ENCODE data around the gene PCDH15. TPM values are rescaled to one million over a fixed set of nuclear protein-coding genes. Genes with fewer than 3 reads are reported as not detected.

PCDH15 gene
- total RNA-seq, 1 experiment from 2014 or later = not detected

DNA sequence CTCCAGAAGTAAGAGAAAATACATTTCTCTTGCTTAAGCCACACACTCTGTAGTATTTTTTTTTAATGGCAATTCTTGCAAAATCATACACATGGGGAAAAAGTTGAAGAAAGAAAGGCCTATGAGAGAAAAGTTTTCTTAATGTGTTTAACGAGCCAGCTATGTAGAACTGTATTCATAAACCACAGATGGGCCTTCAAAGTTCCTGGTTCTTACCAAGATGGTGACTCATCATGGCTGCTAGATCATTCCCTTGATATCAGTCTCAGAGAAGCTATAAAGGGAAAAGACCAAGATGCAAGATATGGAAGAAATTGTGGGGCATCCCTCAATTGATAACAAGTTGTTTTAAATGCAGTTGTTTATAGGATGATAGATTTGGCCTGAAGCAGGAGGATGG, 1035.7 kb downstream of the PCDH15 start:
- Histone ChIP-seq H3K4me3 (ENCODE audit: insufficient read depth, low read depth, low read length) (no peak overlapping the region), H3K27me3 (ENCODE audit: control insufficient read depth, insufficient read depth, low read length) (no peaks in the 10 kb centered on the region), H3K36me3 (replicated peaks; ENCODE audit: control insufficient read depth, insufficient read depth, low read length) (no peaks in the 10 kb centered on the region)
- DNase-seq = no peak

DNA sequence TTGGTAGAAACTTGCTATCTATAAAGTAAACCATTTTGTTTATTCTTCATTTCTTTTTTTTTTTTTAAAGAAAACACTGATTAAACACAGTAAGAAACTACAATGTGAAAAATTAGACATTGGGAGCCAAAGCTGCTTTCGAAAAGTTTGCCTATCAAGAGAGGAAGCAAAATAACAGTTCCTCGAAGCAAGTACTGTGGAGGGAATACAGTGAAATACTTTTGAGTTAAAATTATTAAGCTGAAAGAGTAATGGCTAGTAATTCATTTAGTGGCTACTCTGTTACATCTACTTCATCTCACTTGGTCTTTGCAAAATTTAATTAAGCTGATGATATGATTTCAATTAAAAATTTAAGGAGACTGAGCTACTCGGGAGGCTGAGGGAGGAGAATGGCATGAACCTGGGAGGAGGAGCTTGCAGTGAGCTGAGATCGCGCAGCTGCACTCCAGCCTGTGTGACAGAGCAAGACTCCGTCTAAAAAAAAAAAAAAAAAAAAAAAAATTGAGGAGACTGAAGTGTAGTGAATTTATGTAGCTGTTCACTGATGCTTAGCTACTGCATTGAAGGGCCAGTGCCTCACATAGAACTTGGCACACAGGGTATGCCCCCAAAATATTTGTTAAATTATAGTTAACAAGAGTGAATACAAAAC, 1046.3 kb downstream of the PCDH15 start:
- Histone ChIP-seq H3K36me3 (replicated peaks; ENCODE audit: control insufficient read depth, insufficient read depth, low read length) (no peaks in the 10 kb centered on the region), H3K4me3 (ENCODE audit: insufficient read depth, low read depth, low read length) (no peak overlapping the region), H3K27me3 (ENCODE audit: control insufficient read depth, insufficient read depth, low read length) (no peaks in the 10 kb centered on the region)
- no peak for DNase-seq
